Muscle of leg (tissue), 11 donors: ENCODE measurements around the gene LIN28A. TPM values are rescaled to one million over a fixed set of nuclear protein-coding genes. Genes with fewer than 3 reads are reported as not detected.
"Not testable (repeated sequence)": the region's sequence is repeated elsewhere in the genome, so short reads cannot be mapped to it uniquely, and the experiment has no call there.

ENCODE experiments used
- DNase-seq: peaks from one replicate; pipeline ENCODE4 v3.0.0; 2013
- H3K27ac ChIP-seq: one replicate; pipeline ENCODE4 v1.5.1; 2013; ENCODE audit warnings: mild to moderate bottlenecking, low read length, control low read depth
- H3K27me3 ChIP-seq: one replicate; pipeline ENCODE4 v1.6.1; 2013; ENCODE audit warnings: low read length; ENCODE audit not compliant: control insufficient read depth, insufficient read depth
- H3K36me3 ChIP-seq: one replicate; pipeline ENCODE4 v1.6.1; 2013; ENCODE audit warnings: low read length; ENCODE audit not compliant: control insufficient read depth, insufficient read depth
- H3K4me1 ChIP-seq: one replicate; pipeline ENCODE4 v1.6.1; 2013; ENCODE audit warnings: low read length; ENCODE audit not compliant: control insufficient read depth, insufficient read depth
- H3K4me3 ChIP-seq: one replicate; pipeline ENCODE4 v1.5.1; 2013; ENCODE audit warnings: low read length, control low read depth
- H3K9me3 ChIP-seq: replicated peaks from 2 replicates; pipeline ENCODE4 v1.6.1; 2013; ENCODE audit warnings: low read depth, low read length; ENCODE audit not compliant: control insufficient read depth
- WGBS: methylation state at CpG from one replicate; pipeline ENCODE4 v1.1.5; 2013; ENCODE audit warnings: missing lambda C conversion rate; ENCODE audit not compliant: insufficient coverage; 5-methylcytosine and 5-hydroxymethylcytosine counted together
- polyA plus RNA-seq, 8 donors: library from polyadenylated mRNA; unstranded; fragments of 120-200 nt; gene quantifications; one replicate each; pipeline versions ENCODE4 v1.2.1 to v1.2.3, GENCODE V29; 2013; ENCODE audit warnings: inconsistent platforms in 1 of 8, low replicate concordance in 1 of 8; ENCODE audit not compliant: insufficient read length in 8 of 8, insufficient read depth in 1 of 8
- total RNA-seq: library from RNA; stranded (reverse); fragments of 120-200 nt; gene quantifications from one replicate; pipeline ENCODE4 v1.2.4, GENCODE V29; 2013

Gene LIN28A
- total and polyA plus RNA-seq, 9 donors = 0.03 to 0.04 (median 0.04) TPM; not detected in 6

GRCh38 chr1:26372039-26372438 lies 38.6 kb upstream of the LIN28A start:
- no peak for DNase-seq
- Histone ChIP-seq H3K9me3 (no peaks in the 10 kb centered on the region), H3K4me3 (no peak overlapping the region), H3K4me1 (no peaks in the 10 kb centered on the region), H3K27ac (no peak overlapping the region), H3K36me3 (no peaks in the 10 kb centered on the region), H3K27me3 (peaks cover 5% of the 10 kb centered on the region)
- WGBS = 69% methylated on average over 5 of the region's 5 CpGs

GRCh38 chr1:26372611-26373010 lies 38.0 kb upstream of the LIN28A start, which contains the start of gene ZNF683:
TSS of gene ZNF683 (minus strand) at chr1:26372750. CDS start at chr1:26368571, 4,179 bp downstream.
- not testable (repeated sequence) for H3K27ac ChIP-seq, H3K27me3 ChIP-seq, H3K9me3 ChIP-seq, DNase-seq, H3K4me3 ChIP-seq, H3K4me1 ChIP-seq, H3K36me3 ChIP-seq
- 56% methylated on average over 3 of the region's 3 CpGs for WGBS

DNA sequence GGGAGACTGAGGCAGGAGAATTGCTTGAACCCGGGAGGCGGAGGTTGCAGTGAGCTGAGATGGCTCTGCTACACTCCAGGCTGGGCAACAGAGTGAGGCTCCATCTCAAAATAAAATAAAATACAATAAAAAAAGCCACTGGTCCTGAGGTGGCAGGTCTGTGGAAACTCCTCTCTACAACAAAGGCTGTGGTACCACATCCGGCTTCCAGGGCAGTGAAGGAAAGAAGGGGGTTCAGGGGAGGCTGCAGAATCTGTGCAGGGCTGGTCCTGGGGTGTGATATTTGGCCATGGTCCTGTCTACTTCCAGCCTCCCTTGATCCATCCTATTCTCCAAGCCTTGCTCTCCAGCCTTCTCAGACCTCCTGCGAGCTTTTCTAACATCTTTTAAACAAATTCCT lies 37.3 kb upstream of the LIN28A start:
- Histone ChIP-seq H3K27me3 (peaks cover 2% of the 10 kb centered on the region), H3K4me3 (no peak overlapping the region), H3K4me1 (peaks cover 3% of the 10 kb centered on the region), H3K9me3 (no peaks in the 10 kb centered on the region), H3K36me3 (no peaks in the 10 kb centered on the region), H3K27ac (no peak overlapping the region)
- DNase-seq = no peak
- no CpG with 5 or more reads among the region's 4 CpGs for WGBS

GRCh38 chr1:26373789-26374188 lies 36.8 kb upstream of the LIN28A start:
- peaks cover 2% of the 10 kb centered on the region for H3K27me3 ChIP-seq
- H3K9me3 ChIP-seq = no peaks in the 10 kb centered on the region
- H3K36me3 ChIP-seq = no peaks in the 10 kb centered on the region
- peaks cover 3% of the 10 kb centered on the region for H3K4me1 ChIP-seq
- no peak for DNase-seq
- H3K4me3 ChIP-seq = no peak overlapping the region
- no peak overlapping the region for H3K27ac ChIP-seq
- 39% methylated on average over 2 of the region's 2 CpGs for WGBS

DNA sequence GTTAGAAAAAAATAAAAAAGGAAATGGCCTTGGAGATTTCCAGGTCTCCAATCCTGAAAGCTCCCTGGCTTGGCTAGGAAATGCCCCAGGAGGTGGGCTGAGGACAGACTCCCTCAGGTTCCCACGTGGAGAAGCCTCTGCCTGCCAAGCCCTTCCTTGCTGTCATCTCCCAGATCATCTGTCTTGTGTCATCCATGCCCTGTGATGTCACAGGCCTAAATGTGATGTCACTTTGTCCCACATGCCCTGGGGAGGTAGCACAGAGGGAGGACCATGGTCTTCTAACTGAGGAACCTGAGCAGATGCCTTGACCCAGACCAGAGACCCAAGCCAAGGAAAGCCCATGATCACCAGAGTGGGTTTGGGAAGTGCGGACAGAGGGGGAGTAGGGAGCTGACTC lies 36.3 kb upstream of the LIN28A start:
- not testable (repeated sequence) for DNase-seq, H3K4me1 ChIP-seq, H3K27ac ChIP-seq, H3K27me3 ChIP-seq, H3K36me3 ChIP-seq, H3K9me3 ChIP-seq, H3K4me3 ChIP-seq
- WGBS = 40% methylated on average over 2 of the region's 2 CpGs

DNA sequence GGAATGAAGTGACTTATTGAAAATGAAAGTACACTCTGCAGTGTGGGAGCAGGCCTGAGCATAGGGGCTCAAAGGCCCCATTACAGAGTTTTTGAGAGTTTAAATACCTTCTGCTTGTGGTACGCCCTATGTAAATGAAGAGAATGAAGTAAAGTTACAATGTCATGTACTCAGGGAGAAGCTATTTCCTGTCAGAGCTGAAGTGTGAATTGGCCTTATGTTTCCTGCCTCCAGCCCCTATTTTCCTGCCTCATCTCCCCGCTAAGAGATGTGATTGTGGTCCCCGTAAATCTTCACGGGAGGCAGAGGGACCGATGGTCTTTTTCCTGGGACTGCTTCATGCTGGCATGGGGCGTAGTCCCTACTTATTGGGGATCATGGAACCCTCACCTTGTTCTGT lies 35.5 kb upstream of the LIN28A start:
- Histone ChIP-seq H3K4me3 (no peak overlapping the region), H3K27ac (no peak overlapping the region), H3K36me3 (no peaks in the 10 kb centered on the region), H3K9me3 (no peaks in the 10 kb centered on the region), H3K27me3 (no peaks in the 10 kb centered on the region), H3K4me1 (peaks cover 3% of the 10 kb centered on the region)
- 50% methylated on average over 1 of the region's 6 CpGs for WGBS
- DNase-seq = no peak

DNA sequence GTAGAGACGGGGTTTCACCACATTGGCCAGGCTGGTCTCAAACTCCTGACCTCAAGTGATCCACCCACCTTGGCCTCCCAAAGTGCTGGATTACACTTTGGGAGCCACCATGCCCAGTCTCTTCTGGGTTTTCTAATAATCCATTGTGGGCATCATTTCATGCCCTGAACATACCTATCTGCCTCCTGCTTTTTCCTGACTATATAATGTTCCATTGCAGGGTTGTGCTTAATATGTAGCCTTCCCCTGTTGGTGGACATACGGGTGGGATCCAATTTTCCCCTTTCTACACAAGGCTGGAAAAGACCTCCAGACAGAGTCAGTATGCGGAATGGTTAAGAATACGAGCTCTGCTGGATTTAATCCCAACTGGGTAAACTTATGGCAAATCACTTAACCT lies 34.6 kb upstream of the LIN28A start:
- Histone ChIP-seq H3K27ac (no peak overlapping the region), H3K27me3 (no peaks in the 10 kb centered on the region), H3K9me3 (no peaks in the 10 kb centered on the region), H3K4me3 (no peak overlapping the region), H3K36me3 (no peaks in the 10 kb centered on the region), H3K4me1 (peaks cover 3% of the 10 kb centered on the region)
- DNase-seq = no peak
- 63% methylated on average over 2 of the region's 4 CpGs for WGBS

DNA sequence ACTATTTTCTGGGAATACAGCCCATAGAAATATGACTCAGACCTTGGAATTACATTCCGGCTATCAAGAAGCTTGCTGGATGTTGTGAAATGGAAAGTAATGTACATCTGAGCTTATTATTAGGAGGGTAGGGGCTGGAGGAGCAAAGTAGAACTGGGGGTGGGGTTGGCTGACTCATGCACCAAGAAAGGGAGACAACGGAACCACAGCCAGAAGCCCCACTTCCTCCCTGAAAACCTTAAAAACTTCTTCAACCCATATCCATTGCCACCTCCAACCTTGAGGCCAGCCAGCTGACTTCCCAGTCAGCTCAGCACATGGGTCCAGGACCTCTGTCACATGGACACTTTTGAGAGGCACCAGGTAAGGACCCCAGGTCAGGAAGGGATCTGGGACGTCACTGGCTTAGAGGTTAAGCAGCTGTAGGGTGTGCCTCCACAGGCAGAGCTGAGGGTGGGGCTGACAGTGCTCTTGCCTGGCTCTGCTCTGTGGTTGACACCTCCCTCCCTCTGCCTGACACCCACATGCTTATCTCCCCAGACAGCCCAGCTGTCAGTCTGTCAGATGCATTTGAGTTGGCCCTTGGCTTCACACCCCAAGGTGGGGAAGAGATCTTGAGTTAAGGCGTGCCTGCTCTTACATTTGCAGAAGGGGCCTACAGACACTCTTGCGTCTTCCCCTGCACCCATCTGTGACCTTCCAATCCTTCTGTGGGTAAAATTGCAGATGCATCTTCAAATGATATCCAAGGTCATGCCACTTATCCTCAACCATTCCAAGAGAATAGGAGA lies 32.3 kb upstream of the LIN28A start:
- no peak overlapping the region for H3K27ac ChIP-seq
- H3K9me3 ChIP-seq = no peaks in the 10 kb centered on the region
- 21% methylated on average over 2 of the region's 5 CpGs for WGBS

GRCh38 chr1:26378879-26379251 lies 31.8 kb upstream of the LIN28A start:
- WGBS = 90% methylated on average over 2 of the region's 3 CpGs
- Histone ChIP-seq H3K4me3 (no peak overlapping the region), H3K27me3 (peaks cover 2% of the 10 kb centered on the region), H3K9me3 (no peaks in the 10 kb centered on the region), H3K27ac (no peak overlapping the region), H3K36me3 (no peaks in the 10 kb centered on the region), H3K4me1 (peaks cover 3% of the 10 kb centered on the region)
- no peak for DNase-seq

More for the DNA sequence above, 32.3 kb upstream of the LIN28A start:
- Histone ChIP-seq H3K4me3 (no peak overlapping the region), H3K4me1 (peaks cover 3% of the 10 kb centered on the region), H3K27me3 (peaks cover 2% of the 10 kb centered on the region), H3K36me3 (no peaks in the 10 kb centered on the region)
- peak; percentile 78 for DNase-seq

DNA sequence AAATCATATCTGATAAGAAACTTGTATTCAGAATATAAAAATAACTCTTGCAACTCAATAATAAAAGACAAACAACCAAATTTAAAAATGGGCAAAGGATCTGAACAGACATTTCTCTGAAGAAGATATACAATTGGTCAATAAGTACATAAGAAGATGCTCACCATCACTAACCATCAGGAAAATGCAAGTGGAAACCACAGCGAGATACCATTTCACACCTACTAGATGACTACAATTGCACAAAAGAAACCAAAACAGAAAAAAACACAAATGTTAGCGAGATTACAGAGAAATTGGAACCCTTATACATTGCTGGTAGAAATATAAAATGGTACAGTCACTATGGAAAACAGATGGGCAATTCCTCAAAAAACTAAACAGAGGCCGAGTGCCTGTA lies 26.5 kb upstream of the LIN28A start:
- Histone ChIP-seq H3K9me3 (no peaks in the 10 kb centered on the region), H3K27me3 (peaks cover 6% of the 10 kb centered on the region), H3K4me1 (no peaks in the 10 kb centered on the region), H3K36me3 (no peaks in the 10 kb centered on the region), H3K27ac (no peak overlapping the region), H3K4me3 (no peak overlapping the region)
- DNase-seq = no peak
- WGBS = no CpG with 5 or more reads among the region's 3 CpGs

DNA sequence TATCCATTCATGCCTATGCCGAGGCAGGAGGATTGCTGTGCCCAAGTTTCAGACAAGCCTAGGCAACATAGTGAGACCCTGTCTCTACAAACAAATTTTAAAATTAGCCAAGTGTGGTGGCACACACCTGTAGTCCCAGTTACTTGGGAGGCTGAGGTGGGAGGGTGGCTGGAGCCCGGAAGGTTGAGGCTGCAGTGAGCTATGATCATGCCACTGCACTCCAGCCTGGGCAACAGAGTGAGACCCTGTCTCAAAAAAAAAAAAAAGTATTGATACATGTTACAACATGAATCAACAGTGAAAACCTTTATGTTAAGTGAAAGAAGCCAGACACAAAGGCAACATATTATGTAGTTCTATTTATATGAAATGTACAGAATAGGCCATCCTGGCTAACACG lies 25.6 kb upstream of the LIN28A start:
- H3K4me1 ChIP-seq, H3K36me3 ChIP-seq, DNase-seq, H3K27ac ChIP-seq, H3K27me3 ChIP-seq, H3K9me3 ChIP-seq, H3K4me3 ChIP-seq: not testable (repeated sequence)
- no CpG with 5 or more reads among the region's 3 CpGs for WGBS
